ENCODE measurements around the gene SETDB1. TPM values are rescaled to one million over a fixed set of nuclear protein-coding genes. Genes with fewer than 3 reads are reported as not detected.

The SETDB1 gene
- total and polyA plus RNA-seq, 10 donors = 16.9 to 82.4 (median 53.6) TPM

DNA sequence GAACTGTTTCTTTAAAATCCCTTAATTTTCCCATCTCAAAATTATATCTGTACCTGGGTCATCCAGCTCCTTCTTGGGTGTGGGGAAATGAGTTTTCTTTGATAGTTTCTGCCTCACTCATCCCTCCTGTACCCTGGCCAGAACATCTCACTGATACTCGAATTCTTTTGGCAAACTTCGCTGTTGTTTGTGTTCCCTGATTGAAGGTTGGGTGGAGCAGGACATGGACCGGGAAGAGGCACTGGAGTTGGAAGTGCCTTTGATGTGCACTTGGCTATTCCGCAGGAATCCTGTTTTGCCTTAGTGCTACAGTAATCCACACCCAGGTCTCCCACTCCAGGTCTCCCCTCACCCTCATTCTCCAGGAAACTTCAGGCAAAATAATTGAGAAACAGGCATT, 69.3 kb downstream of the SETDB1 start:
- whole genome bisulfite sequencing, 5 donors = 50 to 73% (median 59%) methylated on average over 4 of the region's 4 CpGs
- intact Hi-C loops (cut with DNase I; ENCODE audit: low total_unique reads) = no loop called here
- peak overlapping the region in 2 of 8 donors; percentile 7 to 37 for H3K4me3 ChIP-seq
- H3K36me3 ChIP-seq = peaks cover 0 to 58% (median 28%) of the 10 kb centered on the region in 6 donors
- no peak for DNase-seq
- TF ChIP-seq POLR2A (IDR thresholded peaks at IDR 0.05) (no peak), POLR2AphosphoS5 (IDR thresholded peaks at IDR 0.05) (no peak)
- TF ChIP-seq, protein P1, sequence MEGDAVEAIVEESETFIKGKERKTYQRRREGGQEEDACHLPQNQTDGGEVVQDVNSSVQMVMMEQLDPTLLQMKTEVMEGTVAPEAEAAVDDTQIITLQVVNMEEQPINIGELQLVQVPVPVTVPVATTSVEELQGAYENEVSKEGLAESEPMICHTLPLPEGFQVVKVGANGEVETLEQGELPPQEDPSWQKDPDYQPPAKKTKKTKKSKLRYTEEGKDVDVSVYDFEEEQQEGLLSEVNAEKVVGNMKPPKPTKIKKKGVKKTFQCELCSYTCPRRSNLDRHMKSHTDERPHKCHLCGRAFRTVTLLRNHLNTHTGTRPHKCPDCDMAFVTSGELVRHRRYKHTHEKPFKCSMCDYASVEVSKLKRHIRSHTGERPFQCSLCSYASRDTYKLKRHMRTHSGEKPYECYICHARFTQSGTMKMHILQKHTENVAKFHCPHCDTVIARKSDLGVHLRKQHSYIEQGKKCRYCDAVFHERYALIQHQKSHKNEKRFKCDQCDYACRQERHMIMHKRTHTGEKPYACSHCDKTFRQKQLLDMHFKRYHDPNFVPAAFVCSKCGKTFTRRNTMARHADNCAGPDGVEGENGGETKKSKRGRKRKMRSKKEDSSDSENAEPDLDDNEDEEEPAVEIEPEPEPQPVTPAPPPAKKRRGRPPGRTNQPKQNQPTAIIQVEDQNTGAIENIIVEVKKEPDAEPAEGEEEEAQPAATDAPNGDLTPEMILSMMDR (IDR thresholded peaks at IDR 0.05 in 8 of 11, conservative IDR thresholded peaks at IDR 0.05 in 3 of 11) = no peak
- peak overlapping the region in 6 of 8 donors; percentile 22 to 60 (median 52) for H3K27ac ChIP-seq
- no peaks in the 10 kb centered on the region for H3K9me3 ChIP-seq
- peaks cover 0 to 35% (median 19%) of the 10 kb centered on the region in 6 donors for H3K4me1 ChIP-seq
- no peaks in the 10 kb centered on the region for H3K27me3 ChIP-seq (replicated peaks in 1 of 7)

DNA sequence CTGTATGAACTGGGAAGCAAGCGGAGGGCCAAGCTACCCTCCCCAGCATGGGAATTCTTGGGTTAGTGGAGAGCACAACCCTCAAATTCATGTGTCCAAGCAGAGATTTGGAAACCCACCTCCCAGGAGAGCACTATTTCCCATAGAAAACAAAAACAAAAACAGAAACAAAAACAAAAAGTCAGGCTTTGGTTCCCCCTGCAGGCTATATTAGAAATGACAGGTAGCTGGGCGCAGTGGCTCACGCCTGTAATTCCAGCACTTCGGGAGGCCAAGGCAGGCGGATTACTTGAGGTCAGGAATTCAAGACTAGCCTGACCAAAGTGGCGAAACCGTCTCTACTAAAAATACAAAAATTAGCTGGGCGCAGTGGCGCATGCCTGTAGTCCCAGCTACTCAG, 69.7 kb downstream of the SETDB1 start:
- Histone ChIP-seq H3K36me3 (peaks cover 0 to 62% (median 28%) of the 10 kb centered on the region in 6 donors), H3K4me3 (peak overlapping the region in 2 of 8 donors; percentile 7 to 37), H3K4me1 (peaks cover 0 to 39% (median 19%) of the 10 kb centered on the region in 6 donors), H3K27ac (peak overlapping the region in 6 of 8 donors; percentile 22 to 60 (median 52)), H3K9me3 (no peaks in the 10 kb centered on the region), H3K27me3 (replicated peaks in 1 of 7) (no peaks in the 10 kb centered on the region)
- DNase-seq = no peak
- intact Hi-C loops (cut with DNase I; ENCODE audit: low total_unique reads) = no loop called here
- TF ChIP-seq POLR2AphosphoS5 (IDR thresholded peaks at IDR 0.05) = no peak
- TF ChIP-seq, protein P1 (IDR thresholded peaks at IDR 0.05 in 8 of 11, conservative IDR thresholded peaks at IDR 0.05 in 3 of 11) = peak; percentile 75 to 95 (median 93)
- TF ChIP-seq POLR2A (IDR thresholded peaks at IDR 0.05) = no peak
- 39 to 49% (median 42%) methylated on average over 9 of the region's 9 CpGs for WGBS, 5 donors

DNA sequence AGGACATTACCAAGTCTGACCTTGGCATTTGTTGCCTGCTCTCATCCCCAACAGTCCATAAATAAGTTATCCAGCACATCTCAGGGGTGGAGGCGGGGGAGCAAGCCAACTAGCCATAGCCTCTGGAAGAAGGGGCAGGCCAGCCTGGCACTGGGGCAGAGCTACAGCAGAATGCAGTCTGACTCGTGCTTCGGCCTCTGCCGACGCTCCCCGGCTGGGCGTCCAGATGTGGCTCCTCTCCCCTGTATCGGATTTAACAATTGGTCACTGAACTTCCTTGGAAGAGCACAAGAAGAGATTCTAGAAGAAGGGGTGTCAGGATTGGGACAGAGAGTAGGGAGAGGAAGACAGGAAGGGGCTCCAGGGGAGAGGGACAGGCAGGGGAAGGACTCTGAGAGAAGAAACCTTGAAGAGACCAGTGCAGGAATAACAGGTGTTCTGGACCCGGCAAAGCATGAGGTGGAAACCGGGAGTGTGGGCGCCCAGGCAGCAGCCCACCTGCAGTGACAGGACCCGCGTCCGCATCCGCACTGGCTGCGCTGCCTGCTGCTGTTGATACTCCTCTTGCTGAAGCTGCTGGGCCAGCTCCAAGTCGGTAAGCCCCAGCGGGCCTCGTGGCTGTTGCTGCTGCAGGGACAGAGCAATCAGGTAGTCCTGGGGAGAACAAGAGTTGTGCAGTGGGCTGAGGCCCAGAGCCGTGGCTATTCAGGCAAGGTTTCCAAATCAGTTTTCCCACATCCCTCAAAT, 71.1 kb downstream of the SETDB1 start:
- H3K27ac ChIP-seq = no peak overlapping the region
- peaks cover 0 to 53% (median 27%) of the 10 kb centered on the region in 6 donors for H3K4me1 ChIP-seq
- intact Hi-C loops (cut with DNase I; ENCODE audit: low total_unique reads) = no loop called here
- H3K36me3 ChIP-seq = peaks cover 0 to 76% (median 28%) of the 10 kb centered on the region in 6 donors
- H3K9me3 ChIP-seq = no peaks in the 10 kb centered on the region
- no peak overlapping the region for H3K4me3 ChIP-seq
- TF ChIP-seq, protein P1 (IDR thresholded peaks at IDR 0.05 in 8 of 11, conservative IDR thresholded peaks at IDR 0.05 in 3 of 11) = no peak
- TF ChIP-seq POLR2A (IDR thresholded peaks at IDR 0.05) (no peak), POLR2AphosphoS5 (IDR thresholded peaks at IDR 0.05) (no peak)
- 86 to 92% (median 90%) methylated on average over 17 to 20 of the region's 20 CpGs for WGBS, 5 donors
- no peak for DNase-seq
- H3K27me3 ChIP-seq (replicated peaks in 1 of 7) = no peaks in the 10 kb centered on the region

DNA sequence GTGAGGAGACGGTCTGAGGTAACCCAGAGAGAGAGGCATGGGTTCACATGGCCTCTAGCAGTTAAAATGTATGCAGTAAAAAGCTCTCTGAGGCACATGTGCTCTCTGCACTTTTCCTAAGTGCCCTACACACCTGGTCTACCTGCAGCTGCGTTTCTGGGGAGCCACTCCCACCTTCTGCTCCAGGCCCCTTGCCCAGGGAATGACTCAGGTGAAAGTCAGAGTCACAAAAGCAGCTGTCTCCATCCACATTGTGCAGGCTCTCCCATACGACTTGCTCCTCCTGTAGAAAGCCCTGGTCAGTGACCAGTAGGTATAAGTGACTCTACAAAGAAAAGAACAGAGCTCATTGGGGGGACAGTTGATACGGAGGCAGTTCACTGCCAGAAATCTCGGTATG, 71.8 kb downstream of the SETDB1 start:
- no peak for DNase-seq
- WGBS, 5 donors = 59 to 90% (median 69%) methylated on average over 4 to 5 of the region's 5 CpGs
- H3K36me3 ChIP-seq = peaks cover 0 to 80% (median 28%) of the 10 kb centered on the region in 6 donors
- H3K4me3 ChIP-seq = no peak overlapping the region
- no peaks in the 10 kb centered on the region for H3K9me3 ChIP-seq
- peaks cover 4 to 60% (median 34%) of the 10 kb centered on the region in 6 donors for H3K4me1 ChIP-seq
- TF ChIP-seq, protein P1 (IDR thresholded peaks at IDR 0.05 in 8 of 11, conservative IDR thresholded peaks at IDR 0.05 in 3 of 11) = no peak
- TF ChIP-seq POLR2A (IDR thresholded peaks at IDR 0.05) (no peak), POLR2AphosphoS5 (IDR thresholded peaks at IDR 0.05) (no peak)
- intact Hi-C loops (cut with DNase I; ENCODE audit: low total_unique reads) = no loop called here
- H3K27ac ChIP-seq = no peak overlapping the region
- no peaks in the 10 kb centered on the region for H3K27me3 ChIP-seq (replicated peaks in 1 of 7)
